HG03280 (cell line): ENCODE results near the gene DDRGK1.
A peak's percentile ranks its signal among the peaks of the same experiment; 100 is the strongest.
"Not testable (repeated sequence)": the region's sequence is repeated elsewhere in the genome, so short reads cannot be mapped to it uniquely, and the experiment has no call there.

Experiments used
- ATAC-seq: cut with Tn5 transposase; IDR thresholded peaks from one replicate; pipeline ENCODE4 v1.9.1; 2021; ENCODE audit warnings: mild to moderate bottlenecking, moderate library complexity; ENCODE audit not compliant: unreplicated experiment

The DDRGK1 gene

DNA sequence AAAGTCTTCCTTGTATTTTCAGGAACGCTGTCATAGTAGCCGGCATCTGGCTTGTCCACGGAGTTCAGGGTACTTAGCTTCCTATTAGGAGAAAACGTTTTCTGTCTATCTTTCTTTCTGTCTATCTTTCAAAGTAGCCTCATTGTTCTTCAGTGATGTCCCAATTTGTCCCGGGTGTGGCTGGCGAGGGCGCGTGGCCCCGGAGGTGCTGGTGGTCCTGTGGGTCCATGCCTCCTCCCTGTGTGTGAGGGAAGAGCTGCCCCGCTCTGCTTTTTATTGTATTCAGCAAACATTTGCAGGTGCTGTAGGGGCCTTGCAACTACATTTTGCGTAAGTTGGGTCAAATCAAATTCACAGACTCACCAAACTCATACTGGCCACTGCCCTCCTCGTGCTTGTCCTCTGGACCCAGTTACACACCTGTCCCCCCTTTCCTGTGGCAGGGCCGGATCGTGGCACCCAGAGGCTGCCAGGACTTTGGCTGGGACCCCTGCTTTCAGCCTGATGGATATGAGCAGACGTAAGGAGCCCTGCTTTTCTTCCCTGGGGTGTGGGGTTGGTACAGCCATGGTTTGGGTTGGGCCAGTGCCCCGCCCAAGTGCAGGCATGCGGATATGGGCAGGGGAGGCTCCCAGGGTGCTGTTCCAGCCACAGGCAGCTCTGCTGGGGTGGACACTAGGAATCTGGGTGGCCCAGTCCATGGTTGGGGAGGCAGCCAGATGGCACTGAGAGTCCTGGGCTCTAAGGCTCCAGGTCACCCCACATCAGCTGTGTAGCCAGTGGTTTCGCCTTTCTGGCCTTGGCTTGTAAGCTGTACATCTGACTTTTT is 17.1 kb upstream of the DDRGK1 start:
- ATAC-seq, result no peak

- peak; percentile 83 for ATAC-seq
Observed at GRCh38 chr20:3218307-3218988, 14.0 kb upstream of the DDRGK1 start.

- not testable (repeated sequence) for ATAC-seq
Observed at GRCh38 chr20:3215359-3215917, 11.0 kb upstream of the DDRGK1 start.

DNA sequence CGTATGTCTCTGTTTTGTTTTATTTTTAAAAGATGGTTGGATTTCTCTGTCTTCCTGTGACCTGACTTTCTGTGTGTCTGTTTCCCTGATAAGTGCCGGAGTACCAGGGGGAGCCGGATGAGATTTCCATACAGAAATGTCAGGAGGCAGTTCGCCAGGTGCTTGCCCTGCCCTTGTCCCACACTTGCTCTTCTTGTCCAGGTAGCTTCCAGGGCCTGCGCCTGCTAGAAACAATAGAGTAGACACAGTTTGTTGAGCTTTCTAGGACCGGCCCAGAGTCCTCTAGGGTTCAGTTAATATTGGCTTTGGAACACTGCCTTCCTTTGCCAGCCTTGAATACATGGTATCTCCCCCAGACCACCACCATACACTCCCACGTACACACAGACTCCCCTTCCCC is 8.7 kb upstream of the DDRGK1 start:
- ATAC-seq, result no peak

DNA sequence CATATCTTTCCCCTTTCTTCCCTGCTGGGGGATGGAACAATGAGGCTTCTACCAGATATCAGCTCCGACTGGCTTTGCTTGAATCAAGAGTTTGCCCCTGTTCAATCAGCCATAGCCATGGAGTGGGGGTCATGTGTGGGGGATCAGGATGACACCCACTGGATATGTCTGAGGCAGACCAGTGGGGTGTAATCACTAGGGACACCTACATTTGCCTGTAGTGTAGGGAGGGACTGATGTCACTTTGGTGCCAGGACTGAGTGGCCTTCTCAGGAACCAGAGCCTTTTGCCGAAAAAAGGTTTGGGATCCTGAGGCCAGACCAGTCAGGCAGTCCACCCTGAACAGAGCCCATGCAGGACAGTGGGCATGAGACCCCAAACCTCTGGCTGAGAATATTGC is 5.9 kb upstream of the DDRGK1 start:
- no peak for ATAC-seq

GRCh38 chr20:3209946-3210317 is 5.5 kb upstream of the DDRGK1 start:
- no peak for ATAC-seq

DNA sequence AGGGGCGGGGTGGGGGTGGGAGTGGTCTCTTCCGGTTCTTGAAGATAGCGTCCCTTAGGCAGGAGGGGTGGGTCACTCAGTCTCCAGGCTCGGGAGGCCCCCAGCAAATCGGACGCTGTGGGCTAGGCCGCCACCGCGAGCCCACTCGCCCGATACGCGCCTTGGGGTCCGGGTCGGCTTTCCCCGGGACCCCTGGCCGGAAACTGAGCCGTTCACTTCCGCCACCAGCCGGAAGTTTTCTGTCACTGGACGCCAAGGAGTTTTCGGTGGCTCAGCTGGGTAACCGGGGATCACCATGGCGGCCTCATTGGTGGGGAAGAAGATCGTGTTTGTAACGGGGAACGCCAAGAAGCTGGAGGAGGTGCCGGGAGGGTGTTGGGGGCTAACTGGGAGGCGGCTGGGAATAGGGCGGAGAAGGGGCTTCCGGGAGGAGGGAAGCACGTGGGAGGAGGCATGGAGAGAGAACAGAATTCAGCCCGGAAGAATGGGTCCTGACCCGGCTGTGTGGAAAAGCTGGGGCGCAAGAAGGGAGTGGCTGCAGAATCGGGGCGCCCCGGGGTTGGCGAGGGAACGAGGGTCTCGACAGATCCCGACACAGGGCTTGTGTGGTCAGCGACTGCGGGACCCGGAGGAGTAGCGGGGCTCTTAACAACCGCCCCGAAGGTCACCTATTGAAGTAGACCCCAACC is 4.9 kb upstream of the DDRGK1 start, which contains the start of gene ITPA:
Gene ITPA, plus strand, starts transcription at position 242 of the 689 bp plus-strand sequence. Its CDS starts 54 bp downstream, at position 296.
- ATAC-seq, result peak; percentile 45

GRCh38 chr20:3208786-3209256 is 4.3 kb upstream of the DDRGK1 start:
- ATAC-seq, result peak; percentile 2

- peak; percentile 10 for ATAC-seq
Observed at GRCh38 chr20:3203315-3204123, 963 bp downstream of the DDRGK1 start.

GRCh38 chr20:3202965-3203314 is 1.5 kb downstream of the DDRGK1 start:
- ATAC-seq, result no peak

DNA sequence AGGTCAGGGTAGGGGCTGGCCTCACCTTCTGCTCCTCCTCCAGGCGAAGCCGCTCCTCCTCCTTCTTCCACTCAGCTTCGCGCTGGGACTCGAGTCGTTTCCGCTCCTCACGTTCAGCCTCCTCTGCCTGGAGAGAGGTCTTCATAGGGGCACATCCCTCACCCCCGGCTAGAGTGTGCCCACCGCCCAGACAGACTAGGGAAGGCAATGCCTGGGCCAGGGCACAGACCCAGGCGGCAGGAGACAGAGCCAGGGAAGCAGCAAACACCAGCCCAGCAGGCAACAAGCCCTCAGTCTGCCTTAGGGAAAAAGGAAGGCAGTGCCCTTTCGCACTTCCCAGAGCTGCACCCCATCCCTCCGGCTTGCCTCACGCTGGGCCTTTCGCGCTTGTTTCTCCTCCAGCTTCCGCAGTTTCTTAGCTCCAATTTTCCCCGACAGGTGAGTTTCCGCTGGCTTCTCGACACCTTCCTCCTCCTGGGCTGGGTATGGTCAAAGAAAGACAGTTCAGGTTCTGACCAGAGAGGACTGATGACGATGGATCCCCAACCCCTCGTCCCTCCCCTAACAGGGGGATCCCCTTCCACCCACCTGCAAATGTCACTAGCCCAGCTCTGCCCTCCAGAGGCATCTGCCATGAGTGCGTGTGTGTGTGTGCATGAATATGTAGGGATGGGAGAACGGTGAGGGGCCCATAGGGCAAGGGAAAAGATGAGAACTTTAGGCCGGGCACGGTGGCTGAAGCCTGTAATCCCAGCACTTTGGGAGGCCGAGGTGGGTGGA is 4.3 kb downstream of the DDRGK1 start:
- no peak for ATAC-seq

DNA sequence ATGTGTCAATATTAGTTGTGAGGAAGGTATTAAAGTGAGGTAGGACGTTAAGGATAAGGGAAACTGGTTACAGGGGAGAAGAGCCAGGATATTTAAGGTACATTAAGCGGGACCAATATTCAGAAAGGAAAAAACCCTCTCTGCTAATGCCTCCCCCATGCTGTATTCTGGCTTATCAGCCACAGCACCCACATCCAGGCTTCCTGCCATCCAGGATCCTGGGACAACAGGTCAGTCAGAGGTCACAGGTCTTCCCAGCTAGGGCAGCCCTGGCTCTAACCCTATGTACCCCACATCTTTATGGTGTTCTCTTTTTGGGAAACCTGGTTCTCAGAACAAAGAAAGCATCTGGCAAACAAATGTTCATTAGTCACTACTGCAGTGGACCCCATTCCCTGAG is 5.3 kb downstream of the DDRGK1 start:
- no peak for ATAC-seq

DNA sequence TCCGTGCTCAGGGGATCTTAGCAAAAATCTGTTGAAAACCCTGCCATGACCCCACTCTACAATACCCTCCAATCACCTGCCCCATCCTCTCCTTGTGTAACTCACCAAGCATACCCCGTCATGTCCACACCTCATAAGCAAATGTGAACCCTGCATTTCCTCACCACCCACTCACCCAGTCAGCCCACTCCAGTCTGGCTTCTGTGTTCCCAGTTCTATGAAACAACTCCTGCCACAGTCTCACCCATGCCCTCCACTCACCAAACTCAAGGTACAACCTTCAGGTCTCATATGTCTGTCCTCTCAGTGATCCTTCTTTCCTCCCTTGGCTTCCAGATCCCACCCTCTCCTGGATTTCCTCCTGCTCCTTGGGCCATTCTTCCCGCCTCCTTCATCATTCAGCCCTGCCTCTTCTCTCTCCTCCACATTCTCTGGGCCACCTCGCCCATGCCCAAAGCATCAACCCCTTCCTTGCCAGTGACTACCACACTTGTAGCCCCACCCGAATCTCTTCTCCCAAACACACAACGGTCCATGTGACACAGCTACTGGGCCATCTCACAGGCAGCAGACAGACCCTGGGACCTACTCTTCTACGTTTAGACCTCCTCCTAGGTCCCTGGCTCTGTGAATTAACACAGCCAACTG is 8.8 kb downstream of the DDRGK1 start:
- ATAC-seq, result no peak

GRCh38 chr20:3194617-3195280 is 9.7 kb downstream of the DDRGK1 start:
- ATAC-seq, result no peak

DNA sequence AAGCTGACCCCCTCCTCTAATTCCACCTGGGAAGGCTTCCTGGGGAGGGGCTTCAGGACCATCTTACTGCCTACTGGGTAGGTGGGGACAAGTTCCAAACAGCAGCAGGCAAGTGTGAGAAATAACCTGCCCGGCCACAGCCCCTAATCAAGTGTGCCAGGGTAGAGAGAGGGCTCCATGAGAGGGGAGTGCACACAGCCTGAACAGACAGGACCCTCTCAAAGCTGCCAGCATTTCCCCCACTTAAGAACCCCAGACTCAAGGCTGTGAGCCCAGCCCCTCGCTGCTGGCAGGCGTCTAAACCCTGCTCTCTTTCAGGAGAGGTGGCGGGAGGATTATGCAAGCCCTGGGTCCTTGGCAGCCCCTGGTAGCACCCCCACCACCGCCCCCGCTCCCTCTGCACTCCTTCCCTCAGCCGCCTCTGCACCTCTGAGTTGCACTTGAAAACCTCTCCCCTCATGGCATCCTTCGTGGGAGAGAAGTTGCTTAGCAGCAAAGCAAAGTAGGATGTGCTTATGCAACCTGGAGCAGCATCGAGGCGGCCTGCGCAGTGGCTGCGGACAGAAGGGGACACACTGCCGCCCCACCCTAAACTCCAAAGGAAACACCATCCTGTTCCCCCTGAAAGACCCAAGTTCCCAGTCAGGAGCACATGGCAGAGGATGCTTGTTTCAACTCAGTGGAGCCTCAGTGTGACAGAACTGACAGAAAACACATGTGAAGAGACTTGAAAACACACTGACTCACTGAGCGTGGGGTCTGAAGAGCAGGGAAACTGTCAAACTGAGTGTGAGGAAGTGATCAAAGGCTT is 10.5 kb downstream of the DDRGK1 start:
- no peak for ATAC-seq

- ATAC-seq, result no peak
Observed at GRCh38 chr20:3192226-3193015, 12.1 kb downstream of the DDRGK1 start.

DNA sequence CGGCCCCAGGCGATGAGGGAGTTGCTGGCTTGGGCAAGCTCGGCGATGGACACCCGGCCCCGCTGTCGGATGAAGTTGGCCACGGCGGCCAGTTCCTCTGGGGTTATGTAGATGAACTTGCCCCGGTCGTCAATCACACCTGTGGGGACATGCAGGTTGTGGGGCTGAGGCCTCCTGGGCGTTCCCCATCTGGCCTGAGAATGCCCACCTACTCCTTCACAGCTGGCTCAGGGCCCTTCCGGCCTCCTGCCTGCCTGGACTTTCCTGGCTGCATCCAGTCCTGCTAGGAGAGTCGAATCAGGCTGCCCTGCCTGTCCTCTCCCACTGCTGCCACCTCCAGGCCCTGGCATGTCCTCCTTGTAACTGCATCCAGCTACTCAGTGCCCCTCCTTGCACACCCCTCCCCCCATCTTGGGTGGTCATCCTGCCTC is 13.8 kb downstream of the DDRGK1 start:
- ATAC-seq, result no peak
